Astrocyte (in vitro differentiated cells and primary cell): ENCODE results near the gene CBLC. TPM values are rescaled to one million over a fixed set of nuclear protein-coding genes. Genes with fewer than 3 reads are reported as not detected.

Source experiments
- DNase-seq: peaks from one replicate; pipeline ENCODE4 v3.0.0-alpha.2; 2010; ENCODE audit warnings: low read depth
- FAIRE-seq: peaks from 2 replicates; lab custom pipeline; 2011; peaks lifted over from hg19 to GRCh38; lab: Jason Lieb, UNC
- H2AFZ ChIP-seq: 2 replicates; pipeline ENCODE4 v1.6.0; 2012; ENCODE audit warnings: low read depth, low read length, inconsistent platforms
- H3K27ac ChIP-seq: 2 replicates; pipeline ENCODE4 v1.5.1; 2011; ENCODE audit warnings: low read depth, low read length, inconsistent platforms
- H3K27me3 ChIP-seq: 2 replicates; pipeline ENCODE4 v1.6.0; 2011; ENCODE audit warnings: low read length, inconsistent platforms; ENCODE audit not compliant: insufficient read depth
- H3K36me3 ChIP-seq: 2 replicates; pipeline ENCODE4 v1.5.1; 2011; ENCODE audit warnings: low read length, inconsistent platforms; ENCODE audit not compliant: insufficient read depth
- H3K4me1 ChIP-seq: 2 replicates; pipeline ENCODE4 v1.5.1; 2011; ENCODE audit warnings: low read length, inconsistent platforms; ENCODE audit not compliant: insufficient read depth
- H3K4me2 ChIP-seq: 2 replicates; pipeline ENCODE4 v1.6.0; 2012; ENCODE audit warnings: low read length, inconsistent platforms
- H3K4me3 ChIP-seq: 2 replicates; pipeline ENCODE4 v1.5.1; 2011; ENCODE audit warnings: low read depth, mild to moderate bottlenecking, low read length, inconsistent platforms; ENCODE audit not compliant: insufficient read depth
- H3K79me2 ChIP-seq: 2 replicates; pipeline ENCODE4 v1.6.0; 2012; ENCODE audit warnings: mild to moderate bottlenecking, low read length, inconsistent platforms; ENCODE audit not compliant: insufficient read depth
- H3K9ac ChIP-seq: 2 replicates; pipeline ENCODE4 v1.6.0; 2012; ENCODE audit warnings: mild to moderate bottlenecking, low read length, inconsistent platforms
- H3K9me3 ChIP-seq: 2 replicates; pipeline ENCODE4 v1.5.1; 2012; ENCODE audit warnings: low read depth, mild to moderate bottlenecking, low read length, inconsistent platforms; ENCODE audit not compliant: insufficient read depth
- H4K20me1 ChIP-seq: 2 replicates; pipeline ENCODE4 v1.6.0; 2012; ENCODE audit warnings: low read length, inconsistent platforms; ENCODE audit not compliant: insufficient read depth
- H3K27ac Mint-ChIP-seq: one replicate; pipeline ENCODE4 v1.8.0; 2021; ENCODE audit warnings: mild to moderate bottlenecking, mixed read lengths; ENCODE audit not compliant: unreplicated experiment
- H3K27me3 Mint-ChIP-seq: one replicate; pipeline ENCODE4 v1.8.0; 2021; ENCODE audit warnings: low read depth, mixed read lengths; ENCODE audit not compliant: unreplicated experiment
- H3K36me3 Mint-ChIP-seq: one replicate; pipeline ENCODE4 v1.8.0; 2021; ENCODE audit warnings: low read depth, mixed read lengths; ENCODE audit not compliant: unreplicated experiment
- H3K4me1 Mint-ChIP-seq: one replicate; pipeline ENCODE4 v1.8.0; 2021; ENCODE audit warnings: low read depth, mixed read lengths; ENCODE audit not compliant: unreplicated experiment
- H3K4me3 Mint-ChIP-seq: one replicate; pipeline ENCODE4 v1.8.0; 2021; ENCODE audit warnings: mild to moderate bottlenecking, moderate library complexity, mixed read lengths; ENCODE audit not compliant: unreplicated experiment
- H3K9me3 Mint-ChIP-seq: one replicate; pipeline ENCODE4 v1.8.0; 2021; ENCODE audit warnings: mild to moderate bottlenecking, mixed read lengths; ENCODE audit not compliant: unreplicated experiment
- EZH2 ChIP-seq: IDR thresholded peaks from 2 replicates; pipeline ENCODE4 v1.6.1; 2012; ENCODE audit warnings: mild to moderate bottlenecking, low read length, inconsistent platforms; ENCODE audit not compliant: insufficient read depth
- total RNA-seq: library from RNA; stranded (reverse); gene quantifications from 2 replicates; pipeline ENCODE4 v1.2.1, GENCODE V29; 2021
- TF ChIP-seq, protein P1 (sequence below): IDR thresholded peaks from 2 replicates; pipeline ENCODE4 v1.5.1; 2011; ENCODE audit warnings: low read depth, mild to moderate bottlenecking, inconsistent platforms, low read length, moderate library complexity; ENCODE audit not compliant: insufficient read depth

The CBLC gene
- total RNA-seq, 1 donor from 2014 or later = not detected

DNA sequence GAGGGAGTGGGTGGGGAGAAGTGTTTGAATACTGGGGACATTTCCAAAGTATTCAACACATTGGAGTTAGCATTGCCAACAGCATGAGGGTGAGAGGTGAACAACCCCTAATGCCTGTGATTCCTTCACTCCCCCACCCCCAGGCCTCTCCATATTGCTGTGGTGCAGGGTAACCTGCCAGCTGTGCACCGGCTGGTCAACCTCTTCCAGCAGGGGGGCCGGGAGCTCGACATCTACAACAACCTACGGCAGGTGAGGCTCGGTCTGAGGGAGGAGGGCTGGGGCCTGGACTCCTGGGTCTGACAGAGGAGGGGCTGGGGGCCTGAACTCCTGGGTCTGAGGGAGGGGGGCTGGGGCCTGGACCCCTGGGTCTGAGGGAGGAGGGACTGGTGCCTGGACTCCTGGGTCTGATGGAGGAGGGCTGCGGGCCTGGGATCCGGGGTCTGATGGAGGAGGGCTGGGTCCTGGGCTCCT is 21.6 kb upstream of the CBLC start:
- H3K4me1 Mint-ChIP-seq = peaks cover 33% of the 10 kb centered on the region
- no peak overlapping the region for H3K4me3 ChIP-seq
- H3K9me3 ChIP-seq = no peaks in the 10 kb centered on the region
- no peak overlapping the region for H3K27ac Mint-ChIP-seq
- peaks cover 11% of the 10 kb centered on the region for H3K36me3 ChIP-seq
- no peaks in the 10 kb centered on the region for H3K9me3 Mint-ChIP-seq
- H3K27me3 Mint-ChIP-seq = no peaks in the 10 kb centered on the region
- DNase-seq (no peak), FAIRE-seq (no peak)
- no peak overlapping the region for H3K27ac ChIP-seq
- no peaks in the 10 kb centered on the region for H3K27me3 ChIP-seq
- TF ChIP-seq, protein P1, sequence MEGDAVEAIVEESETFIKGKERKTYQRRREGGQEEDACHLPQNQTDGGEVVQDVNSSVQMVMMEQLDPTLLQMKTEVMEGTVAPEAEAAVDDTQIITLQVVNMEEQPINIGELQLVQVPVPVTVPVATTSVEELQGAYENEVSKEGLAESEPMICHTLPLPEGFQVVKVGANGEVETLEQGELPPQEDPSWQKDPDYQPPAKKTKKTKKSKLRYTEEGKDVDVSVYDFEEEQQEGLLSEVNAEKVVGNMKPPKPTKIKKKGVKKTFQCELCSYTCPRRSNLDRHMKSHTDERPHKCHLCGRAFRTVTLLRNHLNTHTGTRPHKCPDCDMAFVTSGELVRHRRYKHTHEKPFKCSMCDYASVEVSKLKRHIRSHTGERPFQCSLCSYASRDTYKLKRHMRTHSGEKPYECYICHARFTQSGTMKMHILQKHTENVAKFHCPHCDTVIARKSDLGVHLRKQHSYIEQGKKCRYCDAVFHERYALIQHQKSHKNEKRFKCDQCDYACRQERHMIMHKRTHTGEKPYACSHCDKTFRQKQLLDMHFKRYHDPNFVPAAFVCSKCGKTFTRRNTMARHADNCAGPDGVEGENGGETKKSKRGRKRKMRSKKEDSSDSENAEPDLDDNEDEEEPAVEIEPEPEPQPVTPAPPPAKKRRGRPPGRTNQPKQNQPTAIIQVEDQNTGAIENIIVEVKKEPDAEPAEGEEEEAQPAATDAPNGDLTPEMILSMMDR = no peak
- no peak for TF ChIP-seq EZH2
- no peak overlapping the region for H3K4me3 Mint-ChIP-seq
- peaks cover 49% of the 10 kb centered on the region for H4K20me1 ChIP-seq
- H3K79me2 ChIP-seq = peaks cover 17% of the 10 kb centered on the region
- H3K4me1 ChIP-seq = peaks cover 59% of the 10 kb centered on the region
- H2AFZ ChIP-seq = no peak overlapping the region
- peaks cover 7% of the 10 kb centered on the region for H3K36me3 Mint-ChIP-seq
- no peak overlapping the region for H3K9ac ChIP-seq
- H3K4me2 ChIP-seq = no peak overlapping the region

DNA sequence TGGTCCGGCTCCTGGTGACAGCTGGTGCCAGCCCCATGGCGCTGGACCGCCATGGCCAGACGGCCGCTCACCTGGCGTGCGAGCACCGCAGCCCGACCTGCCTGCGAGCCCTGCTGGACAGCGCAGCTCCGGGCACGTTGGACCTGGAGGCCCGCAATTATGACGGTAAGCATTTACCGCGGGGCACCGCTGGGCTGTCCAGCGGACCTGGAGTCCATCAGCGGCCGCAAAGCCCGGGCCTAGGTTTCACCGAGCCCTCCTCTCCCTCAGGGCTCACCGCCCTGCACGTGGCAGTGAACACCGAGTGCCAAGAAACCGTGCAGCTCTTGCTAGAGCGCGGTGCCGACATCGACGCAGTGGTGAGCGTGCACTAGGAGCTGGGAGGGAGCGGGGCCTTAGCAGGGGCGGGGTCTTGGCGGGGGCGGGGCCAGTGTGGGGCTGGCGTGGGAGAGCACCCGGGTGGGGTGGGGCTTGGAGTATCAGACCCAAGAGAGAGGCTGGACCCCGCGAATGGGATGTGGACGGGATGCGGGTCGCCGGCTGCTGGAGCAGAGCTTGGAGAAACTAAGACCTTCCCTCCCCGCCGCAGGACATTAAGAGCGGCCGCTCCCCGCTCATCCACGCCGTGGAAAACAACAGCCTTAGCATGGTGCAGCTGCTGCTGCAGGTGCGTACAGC is 20.5 kb upstream of the CBLC start:
- Histone ChIP-seq H3K4me1 (peaks cover 59% of the 10 kb centered on the region), H3K36me3 (peaks cover 11% of the 10 kb centered on the region), H3K4me3 (peak overlapping the region; percentile 63), H3K79me2 (peaks cover 13% of the 10 kb centered on the region), H3K9ac (peak overlapping the region; percentile 66), H3K9me3 (no peaks in the 10 kb centered on the region), H3K4me2 (peak overlapping the region; percentile 90), H4K20me1 (peaks cover 42% of the 10 kb centered on the region), H2AFZ (peak overlapping the region; percentile 48), H3K27me3 (no peaks in the 10 kb centered on the region), H3K27ac (peak overlapping the region; percentile 45)
- no peak for TF ChIP-seq EZH2
- TF ChIP-seq, protein P1 = no peak
- H3K36me3 Mint-ChIP-seq = peaks cover 7% of the 10 kb centered on the region
- H3K9me3 Mint-ChIP-seq = no peaks in the 10 kb centered on the region
- no peaks in the 10 kb centered on the region for H3K27me3 Mint-ChIP-seq
- DNase-seq = peak; percentile 72
- H3K27ac Mint-ChIP-seq = peak overlapping the region; percentile 91
- peaks cover 33% of the 10 kb centered on the region for H3K4me1 Mint-ChIP-seq
- no peak for FAIRE-seq
- H3K4me3 Mint-ChIP-seq = peak overlapping the region; percentile 91
